Astrocyte (in vitro differentiated cells and primary cell): ENCODE data around the gene ANKFY1.

Source experiments
- EZH2 ChIP-seq: IDR thresholded peaks from 2 replicates; pipeline ENCODE4 v1.6.1; 2012; ENCODE audit warnings: mild to moderate bottlenecking, low read length, inconsistent platforms; ENCODE audit not compliant: insufficient read depth
- TF ChIP-seq, protein P1 (sequence below): IDR thresholded peaks from 2 replicates; pipeline ENCODE4 v1.5.1; 2011; ENCODE audit warnings: low read depth, mild to moderate bottlenecking, inconsistent platforms, low read length, moderate library complexity; ENCODE audit not compliant: insufficient read depth

DNA sequence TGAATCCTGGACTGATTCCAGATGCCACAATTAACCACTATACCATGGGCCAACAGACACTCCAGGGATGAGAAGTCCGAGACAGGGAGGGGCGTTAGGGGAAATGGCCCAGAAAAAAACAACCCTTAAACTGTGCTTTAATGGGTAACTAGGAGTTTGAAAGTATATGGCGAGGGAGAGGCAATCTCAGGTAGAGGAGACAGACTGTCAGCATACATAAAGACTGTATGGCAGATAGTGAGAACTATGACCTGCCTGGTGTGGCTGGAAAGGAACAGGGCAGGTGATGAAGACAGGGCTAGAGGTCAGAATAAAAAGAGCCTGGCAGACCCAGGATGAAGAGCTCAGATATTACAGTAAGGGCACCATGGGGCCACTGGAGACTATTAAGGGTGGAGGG lies 129.1 kb downstream of the ANKFY1 start:
- no peak for TF ChIP-seq EZH2
- TF ChIP-seq, protein P1, sequence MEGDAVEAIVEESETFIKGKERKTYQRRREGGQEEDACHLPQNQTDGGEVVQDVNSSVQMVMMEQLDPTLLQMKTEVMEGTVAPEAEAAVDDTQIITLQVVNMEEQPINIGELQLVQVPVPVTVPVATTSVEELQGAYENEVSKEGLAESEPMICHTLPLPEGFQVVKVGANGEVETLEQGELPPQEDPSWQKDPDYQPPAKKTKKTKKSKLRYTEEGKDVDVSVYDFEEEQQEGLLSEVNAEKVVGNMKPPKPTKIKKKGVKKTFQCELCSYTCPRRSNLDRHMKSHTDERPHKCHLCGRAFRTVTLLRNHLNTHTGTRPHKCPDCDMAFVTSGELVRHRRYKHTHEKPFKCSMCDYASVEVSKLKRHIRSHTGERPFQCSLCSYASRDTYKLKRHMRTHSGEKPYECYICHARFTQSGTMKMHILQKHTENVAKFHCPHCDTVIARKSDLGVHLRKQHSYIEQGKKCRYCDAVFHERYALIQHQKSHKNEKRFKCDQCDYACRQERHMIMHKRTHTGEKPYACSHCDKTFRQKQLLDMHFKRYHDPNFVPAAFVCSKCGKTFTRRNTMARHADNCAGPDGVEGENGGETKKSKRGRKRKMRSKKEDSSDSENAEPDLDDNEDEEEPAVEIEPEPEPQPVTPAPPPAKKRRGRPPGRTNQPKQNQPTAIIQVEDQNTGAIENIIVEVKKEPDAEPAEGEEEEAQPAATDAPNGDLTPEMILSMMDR = no peak
